ENCODE measurements around the gene LITAFD. TPM values are rescaled to one million over a fixed set of nuclear protein-coding genes. Genes with fewer than 3 reads are reported as not detected.

The LITAFD gene
- polyA plus RNA-seq, 1 of the 3 experiments (the other 2 are of a cell fraction): not detected

DNA sequence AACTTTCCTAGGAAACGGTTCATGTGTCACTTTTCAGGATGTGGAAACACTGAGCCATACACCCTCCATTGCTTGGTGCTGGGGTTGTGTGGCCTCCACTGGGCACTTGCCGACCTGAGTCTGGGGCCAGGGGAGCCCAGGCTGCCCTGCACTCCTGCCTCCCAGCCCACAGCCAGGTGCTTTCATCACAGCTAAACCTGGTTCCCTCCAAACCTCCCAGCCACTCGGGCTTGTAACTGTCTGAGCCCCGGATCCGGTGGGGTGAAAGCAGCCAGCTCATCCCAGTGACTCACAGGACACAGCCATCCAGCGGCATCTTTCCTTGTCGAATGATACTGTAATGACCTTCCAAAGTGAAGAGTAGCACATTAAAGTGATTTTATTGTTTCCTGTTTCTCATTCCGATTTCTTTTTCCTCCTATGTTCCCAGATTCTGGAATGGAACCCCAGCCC is 33.2 kb upstream of the LITAFD start (continued):
- TF ChIP-seq, protein P1, sequence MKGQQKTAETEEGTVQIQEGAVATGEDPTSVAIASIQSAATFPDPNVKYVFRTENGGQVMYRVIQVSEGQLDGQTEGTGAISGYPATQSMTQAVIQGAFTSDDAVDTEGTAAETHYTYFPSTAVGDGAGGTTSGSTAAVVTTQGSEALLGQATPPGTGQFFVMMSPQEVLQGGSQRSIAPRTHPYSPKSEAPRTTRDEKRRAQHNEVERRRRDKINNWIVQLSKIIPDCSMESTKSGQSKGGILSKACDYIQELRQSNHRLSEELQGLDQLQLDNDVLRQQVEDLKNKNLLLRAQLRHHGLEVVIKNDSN (IDR thresholded peaks at IDR 0.05; ENCODE audit: borderline replicate concordance, low read depth): no peak
- no peak for TF ChIP-seq NRF1 (IDR thresholded peaks at IDR 0.05; ENCODE audit: low read depth, low read length)
- TF ChIP-seq, protein P2, sequence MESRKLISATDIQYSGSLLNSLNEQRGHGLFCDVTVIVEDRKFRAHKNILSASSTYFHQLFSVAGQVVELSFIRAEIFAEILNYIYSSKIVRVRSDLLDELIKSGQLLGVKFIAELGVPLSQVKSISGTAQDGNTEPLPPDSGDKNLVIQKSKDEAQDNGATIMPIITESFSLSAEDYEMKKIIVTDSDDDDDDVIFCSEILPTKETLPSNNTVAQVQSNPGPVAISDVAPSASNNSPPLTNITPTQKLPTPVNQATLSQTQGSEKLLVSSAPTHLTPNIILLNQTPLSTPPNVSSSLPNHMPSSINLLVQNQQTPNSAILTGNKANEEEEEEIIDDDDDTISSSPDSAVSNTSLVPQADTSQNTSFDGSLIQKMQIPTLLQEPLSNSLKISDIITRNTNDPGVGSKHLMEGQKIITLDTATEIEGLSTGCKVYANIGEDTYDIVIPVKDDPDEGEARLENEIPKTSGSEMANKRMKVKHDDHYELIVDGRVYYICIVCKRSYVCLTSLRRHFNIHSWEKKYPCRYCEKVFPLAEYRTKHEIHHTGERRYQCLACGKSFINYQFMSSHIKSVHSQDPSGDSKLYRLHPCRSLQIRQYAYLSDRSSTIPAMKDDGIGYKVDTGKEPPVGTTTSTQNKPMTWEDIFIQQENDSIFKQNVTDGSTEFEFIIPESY (IDR thresholded peaks at IDR 0.05; ENCODE audit: borderline replicate concordance, low read depth): no peak
- no peak for TF ChIP-seq CHD2 (IDR thresholded peaks at IDR 0.05; ENCODE audit: low read length, partially characterized antibody)
- no peak for TF ChIP-seq RFX5 (IDR thresholded peaks at IDR 0.05; ENCODE audit: low read length)

DNA sequence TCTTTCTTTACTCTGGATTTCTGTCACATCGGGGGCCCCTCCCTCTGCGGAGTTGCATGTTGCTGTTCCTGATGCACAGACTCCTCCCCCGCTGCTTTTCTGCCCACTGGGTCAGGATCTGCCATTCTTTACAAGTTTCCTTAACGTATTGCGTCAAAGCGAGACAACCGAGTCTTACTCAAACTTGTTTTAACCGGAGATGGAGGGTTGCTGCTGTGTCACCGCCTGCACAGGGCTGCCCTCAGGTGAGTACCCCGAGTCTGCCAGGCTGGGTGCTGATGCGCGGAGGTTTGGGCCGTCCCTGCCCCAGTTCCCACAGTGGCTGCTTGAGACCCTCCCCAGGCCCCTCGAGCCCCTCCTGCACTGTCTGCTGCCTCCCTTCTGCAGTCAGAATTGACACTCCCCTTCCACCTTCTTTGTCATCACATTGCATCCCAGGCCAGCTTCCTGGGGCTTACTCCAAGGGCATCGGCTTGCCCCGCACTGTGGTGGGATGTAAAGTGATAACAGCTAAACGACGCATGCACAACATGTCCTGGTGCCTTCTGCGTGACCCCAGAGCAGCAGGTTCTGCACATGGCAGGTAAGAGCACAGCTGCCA is 32.6 kb upstream of the LITAFD start:
- CTCF ChIA-PET: interaction anchor here (1.1 to 1.2 kb wide), 2 partner anchors 15 to 31 kb away, joined by 4 to 5 read pairs; no protein-coding TSS in a partner anchor
- H4K20me1 ChIP-seq (ENCODE audit: insufficient read depth): peaks cover 40% of the 10 kb centered on the region
- H3K27ac ChIP-seq (ENCODE audit: low read depth in 2 of 2, low read length in 1 of 2): peak overlapping the region; percentile 53 to 82
- no peak overlapping the region; a peak in 1 of 4 replicates for H3K4me3 ChIP-seq (ENCODE audit: low read depth in 2 of 2, low read length in 1 of 2)
- POLR2A ChIA-PET: no interaction called here
- no peaks in the 10 kb centered on the region for H3K9me3 ChIP-seq
- H3K4me1 ChIP-seq (ENCODE audit: control insufficient read depth in 1 of 2, insufficient read depth in 2 of 2, low read depth in 1 of 2, low read length in 1 of 2): peaks cover 13 to 21% of the 10 kb centered on the region in 2 experiments; a peak in 3 of 4 replicates
- H3F3A ChIP-seq (replicated peaks; ENCODE audit: insufficient read depth): peaks cover 64% of the 10 kb centered on the region
- no peak overlapping the region; the same call in 1 of the 2 replicates for H3K9ac ChIP-seq
- peaks cover 32% of the 10 kb centered on the region; the same call in 1 of the 2 replicates for H3K79me2 ChIP-seq (ENCODE audit: insufficient read depth)
- WGBS (ENCODE audit: low lambda C conversion rate): 82% methylated on average over 19 of the region's 19 CpGs
- no peaks in the 10 kb centered on the region for H3K9me2 ChIP-seq
- no peak overlapping the region for H2AFZ ChIP-seq (ENCODE audit: low read depth)
- H3K36me3 ChIP-seq (replicated peaks in 1 of 2; ENCODE audit: control insufficient read depth in 1 of 2, insufficient read depth in 2 of 2, low read length in 1 of 2): peaks cover 19 to 32% of the 10 kb centered on the region in 2 experiments
- DNase-seq: peak; percentile 16
- peak overlapping the region; percentile 65 for H3K4me2 ChIP-seq
- no peaks in the 10 kb centered on the region for H3K27me3 ChIP-seq (ENCODE audit: insufficient read depth)
- no peak for TF ChIP-seq EZH2phosphoT487 (IDR thresholded peaks at IDR 0.05; ENCODE audit: borderline replicate concordance, low read depth)
- TF ChIP-seq, protein P3, sequence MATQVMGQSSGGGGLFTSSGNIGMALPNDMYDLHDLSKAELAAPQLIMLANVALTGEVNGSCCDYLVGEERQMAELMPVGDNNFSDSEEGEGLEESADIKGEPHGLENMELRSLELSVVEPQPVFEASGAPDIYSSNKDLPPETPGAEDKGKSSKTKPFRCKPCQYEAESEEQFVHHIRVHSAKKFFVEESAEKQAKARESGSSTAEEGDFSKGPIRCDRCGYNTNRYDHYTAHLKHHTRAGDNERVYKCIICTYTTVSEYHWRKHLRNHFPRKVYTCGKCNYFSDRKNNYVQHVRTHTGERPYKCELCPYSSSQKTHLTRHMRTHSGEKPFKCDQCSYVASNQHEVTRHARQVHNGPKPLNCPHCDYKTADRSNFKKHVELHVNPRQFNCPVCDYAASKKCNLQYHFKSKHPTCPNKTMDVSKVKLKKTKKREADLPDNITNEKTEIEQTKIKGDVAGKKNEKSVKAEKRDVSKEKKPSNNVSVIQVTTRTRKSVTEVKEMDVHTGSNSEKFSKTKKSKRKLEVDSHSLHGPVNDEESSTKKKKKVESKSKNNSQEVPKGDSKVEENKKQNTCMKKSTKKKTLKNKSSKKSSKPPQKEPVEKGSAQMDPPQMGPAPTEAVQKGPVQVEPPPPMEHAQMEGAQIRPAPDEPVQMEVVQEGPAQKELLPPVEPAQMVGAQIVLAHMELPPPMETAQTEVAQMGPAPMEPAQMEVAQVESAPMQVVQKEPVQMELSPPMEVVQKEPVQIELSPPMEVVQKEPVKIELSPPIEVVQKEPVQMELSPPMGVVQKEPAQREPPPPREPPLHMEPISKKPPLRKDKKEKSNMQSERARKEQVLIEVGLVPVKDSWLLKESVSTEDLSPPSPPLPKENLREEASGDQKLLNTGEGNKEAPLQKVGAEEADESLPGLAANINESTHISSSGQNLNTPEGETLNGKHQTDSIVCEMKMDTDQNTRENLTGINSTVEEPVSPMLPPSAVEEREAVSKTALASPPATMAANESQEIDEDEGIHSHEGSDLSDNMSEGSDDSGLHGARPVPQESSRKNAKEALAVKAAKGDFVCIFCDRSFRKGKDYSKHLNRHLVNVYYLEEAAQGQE (IDR thresholded peaks at IDR 0.05; ENCODE audit: low read depth, low read length): no peak
- no peak for TF ChIP-seq RFX5 (IDR thresholded peaks at IDR 0.05; ENCODE audit: low read length)
- no peak for TF ChIP-seq SIN3A (IDR thresholded peaks at IDR 0.05; ENCODE audit: borderline replicate concordance, low read depth, low read length)
- TF ChIP-seq, protein P1 (IDR thresholded peaks at IDR 0.05; ENCODE audit: borderline replicate concordance, low read depth): no peak
- TF ChIP-seq GATA2 (CRISPR knock-in tag; IDR thresholded peaks at IDR 0.05): no peak
- no peak for TF ChIP-seq CHD2 (IDR thresholded peaks at IDR 0.05; ENCODE audit: low read length, partially characterized antibody)
- TF ChIP-seq, protein P2 (IDR thresholded peaks at IDR 0.05; ENCODE audit: borderline replicate concordance, low read depth): no peak
- TF ChIP-seq, protein P4, sequence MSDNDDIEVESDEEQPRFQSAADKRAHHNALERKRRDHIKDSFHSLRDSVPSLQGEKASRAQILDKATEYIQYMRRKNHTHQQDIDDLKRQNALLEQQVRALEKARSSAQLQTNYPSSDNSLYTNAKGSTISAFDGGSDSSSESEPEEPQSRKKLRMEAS (IDR thresholded peaks at IDR 0.05; ENCODE audit: low read depth): no peak
- TF ChIP-seq NRF1 (IDR thresholded peaks at IDR 0.05; ENCODE audit: low read depth, low read length): no peak
- TF ChIP-seq POLR2AphosphoS5 (IDR thresholded peaks at IDR 0.05; ENCODE audit: low read depth, low read length): no peak
- TF ChIP-seq NFIC (IDR thresholded peaks at IDR 0.05; ENCODE audit: borderline replicate concordance): no peak
- TF ChIP-seq, protein P5, sequence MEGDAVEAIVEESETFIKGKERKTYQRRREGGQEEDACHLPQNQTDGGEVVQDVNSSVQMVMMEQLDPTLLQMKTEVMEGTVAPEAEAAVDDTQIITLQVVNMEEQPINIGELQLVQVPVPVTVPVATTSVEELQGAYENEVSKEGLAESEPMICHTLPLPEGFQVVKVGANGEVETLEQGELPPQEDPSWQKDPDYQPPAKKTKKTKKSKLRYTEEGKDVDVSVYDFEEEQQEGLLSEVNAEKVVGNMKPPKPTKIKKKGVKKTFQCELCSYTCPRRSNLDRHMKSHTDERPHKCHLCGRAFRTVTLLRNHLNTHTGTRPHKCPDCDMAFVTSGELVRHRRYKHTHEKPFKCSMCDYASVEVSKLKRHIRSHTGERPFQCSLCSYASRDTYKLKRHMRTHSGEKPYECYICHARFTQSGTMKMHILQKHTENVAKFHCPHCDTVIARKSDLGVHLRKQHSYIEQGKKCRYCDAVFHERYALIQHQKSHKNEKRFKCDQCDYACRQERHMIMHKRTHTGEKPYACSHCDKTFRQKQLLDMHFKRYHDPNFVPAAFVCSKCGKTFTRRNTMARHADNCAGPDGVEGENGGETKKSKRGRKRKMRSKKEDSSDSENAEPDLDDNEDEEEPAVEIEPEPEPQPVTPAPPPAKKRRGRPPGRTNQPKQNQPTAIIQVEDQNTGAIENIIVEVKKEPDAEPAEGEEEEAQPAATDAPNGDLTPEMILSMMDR (IDR thresholded peaks at IDR 0.05): no peak
- no peak for TF ChIP-seq TAF1 (IDR thresholded peaks at IDR 0.05; ENCODE audit: borderline replicate concordance, low read depth, low read length)
- TF ChIP-seq EP300 (IDR thresholded peaks at IDR 0.05; ENCODE audit: borderline replicate concordance in 1 of 2, low read depth in 1 of 2, low read length in 1 of 2): no peak
- no peak for TF ChIP-seq TCF12 (IDR thresholded peaks at IDR 0.05)
